TTC549 (cell line): ENCODE data around the gene MYBPC2.

Source experiments
- FAIRE-seq: peaks from 2 replicates; lab custom pipeline; 2012; peaks lifted over from hg19 to GRCh38; lab: Jason Lieb, UNC

Gene MYBPC2

DNA sequence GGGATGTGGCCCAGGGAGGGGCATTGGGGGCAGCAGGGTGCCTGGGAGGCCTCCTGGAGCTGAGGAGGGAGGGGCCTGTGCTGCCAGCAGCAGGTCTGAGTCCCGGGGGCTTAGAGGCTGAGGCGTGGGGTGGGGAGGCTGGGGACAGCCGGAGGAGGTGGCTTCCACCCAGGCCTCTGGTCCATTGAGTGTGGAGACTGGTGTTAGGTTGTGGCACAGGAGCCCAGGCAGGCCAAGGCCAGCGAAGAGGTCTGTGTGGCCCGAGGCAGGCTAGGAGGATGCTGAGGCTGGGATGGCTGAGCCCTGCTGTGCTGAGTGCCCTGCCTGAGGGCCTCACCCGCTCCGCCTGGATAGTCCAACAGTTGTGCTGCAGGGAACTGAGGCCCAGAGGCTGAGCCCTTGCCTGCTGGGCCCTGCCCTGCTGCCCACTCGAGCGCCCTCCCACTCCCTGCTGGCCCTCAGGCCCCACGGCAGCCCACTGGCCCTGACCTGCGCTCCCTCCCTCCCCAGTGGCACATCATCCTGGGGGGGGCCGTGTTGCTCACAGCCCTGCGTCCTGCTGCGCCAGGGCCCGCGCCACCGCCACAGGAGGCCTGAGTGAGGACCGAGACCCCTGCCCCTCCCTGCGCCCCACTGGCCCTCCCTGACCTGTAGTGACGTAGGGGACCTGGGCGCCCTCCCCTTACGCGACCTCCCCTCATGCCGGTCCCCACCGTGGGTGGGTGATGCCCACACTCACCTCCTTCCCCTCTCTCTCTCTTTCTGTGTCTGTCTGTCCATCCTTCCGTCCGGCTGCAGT is 48.9 kb downstream of the MYBPC2 start:
- FAIRE-seq: no peak

DNA sequence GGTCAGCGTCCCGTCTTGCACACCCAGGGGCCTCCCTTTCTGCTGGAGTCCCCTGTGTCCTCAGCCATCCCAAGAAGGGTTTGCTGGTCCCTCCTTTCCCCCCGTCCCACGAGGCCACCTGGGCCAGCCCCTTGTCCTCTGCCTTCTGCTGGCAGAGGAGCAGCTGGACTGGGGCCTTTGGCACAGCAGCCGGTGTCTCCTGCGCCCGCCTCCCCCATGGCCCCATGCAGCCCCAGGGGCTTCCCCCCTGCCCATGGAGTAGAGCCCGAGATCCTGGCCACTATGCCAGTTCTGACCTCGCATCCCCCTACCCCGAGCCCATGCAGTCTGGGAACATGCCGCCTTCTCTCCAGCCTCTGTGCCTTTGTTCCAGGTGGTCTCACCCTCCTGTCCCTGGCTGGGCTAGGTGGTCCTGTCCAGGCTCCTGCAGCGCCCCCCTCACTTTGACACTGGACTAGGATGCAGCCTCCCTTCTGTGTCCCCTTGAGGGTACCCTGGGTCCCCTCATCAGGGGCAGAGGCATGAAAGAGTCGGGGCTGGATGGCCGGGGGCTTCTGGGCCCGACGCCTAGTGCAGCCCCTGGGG is 49.7 kb downstream of the MYBPC2 start:
- no peak for FAIRE-seq

DNA sequence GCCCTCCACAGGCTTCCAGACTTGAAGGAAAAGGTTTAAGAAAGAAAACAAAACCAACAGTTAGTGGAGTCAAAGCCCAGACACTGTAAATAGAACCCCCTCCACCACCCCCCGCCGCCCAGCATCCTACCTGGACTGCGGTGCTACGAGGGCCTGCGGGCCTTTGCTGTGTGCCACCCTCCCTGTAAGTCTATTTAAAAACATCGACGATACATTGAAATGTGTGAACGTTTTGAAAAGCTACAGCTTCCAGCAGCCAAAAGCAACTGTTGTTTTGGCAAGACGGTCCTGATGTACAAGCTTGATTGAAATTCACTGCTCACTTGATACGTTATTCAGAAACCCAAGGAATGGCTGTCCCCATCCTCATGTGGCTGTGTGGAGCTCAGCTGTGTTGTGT is 50.2 kb downstream of the MYBPC2 start:
- no peak for FAIRE-seq

DNA sequence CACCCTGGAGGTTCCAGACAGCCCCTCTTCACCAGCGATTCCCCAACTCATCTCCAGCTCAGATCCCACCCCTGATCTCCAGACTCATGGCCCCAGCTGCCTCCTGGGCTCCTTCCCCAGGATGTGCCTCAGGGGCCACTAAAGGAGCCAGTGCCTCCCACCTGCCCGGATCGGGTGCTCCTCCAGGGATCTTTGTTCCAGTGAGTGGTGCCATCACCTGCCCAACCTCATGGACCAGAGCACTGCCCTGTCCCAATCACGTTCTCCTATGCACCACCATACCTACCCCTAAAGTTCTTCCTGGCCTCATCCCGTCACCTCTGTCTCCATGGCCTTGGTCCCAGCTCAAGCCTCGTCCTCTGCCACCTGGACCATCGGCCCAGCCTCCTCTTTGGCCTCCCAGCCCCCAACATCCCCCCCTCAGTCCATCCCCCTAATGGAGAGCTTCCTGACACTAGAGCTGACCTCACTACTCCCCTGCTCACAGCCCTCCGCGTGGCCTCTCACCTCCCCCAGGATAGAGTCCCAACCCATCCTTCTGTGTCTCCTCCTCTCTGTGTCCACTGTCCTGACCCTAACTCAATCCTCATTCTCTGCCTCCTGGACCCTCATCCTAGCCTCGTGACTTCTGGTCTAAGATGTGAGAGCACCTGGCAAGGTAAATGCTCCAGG is 52.7 kb downstream of the MYBPC2 start:
- no peak for FAIRE-seq

DNA sequence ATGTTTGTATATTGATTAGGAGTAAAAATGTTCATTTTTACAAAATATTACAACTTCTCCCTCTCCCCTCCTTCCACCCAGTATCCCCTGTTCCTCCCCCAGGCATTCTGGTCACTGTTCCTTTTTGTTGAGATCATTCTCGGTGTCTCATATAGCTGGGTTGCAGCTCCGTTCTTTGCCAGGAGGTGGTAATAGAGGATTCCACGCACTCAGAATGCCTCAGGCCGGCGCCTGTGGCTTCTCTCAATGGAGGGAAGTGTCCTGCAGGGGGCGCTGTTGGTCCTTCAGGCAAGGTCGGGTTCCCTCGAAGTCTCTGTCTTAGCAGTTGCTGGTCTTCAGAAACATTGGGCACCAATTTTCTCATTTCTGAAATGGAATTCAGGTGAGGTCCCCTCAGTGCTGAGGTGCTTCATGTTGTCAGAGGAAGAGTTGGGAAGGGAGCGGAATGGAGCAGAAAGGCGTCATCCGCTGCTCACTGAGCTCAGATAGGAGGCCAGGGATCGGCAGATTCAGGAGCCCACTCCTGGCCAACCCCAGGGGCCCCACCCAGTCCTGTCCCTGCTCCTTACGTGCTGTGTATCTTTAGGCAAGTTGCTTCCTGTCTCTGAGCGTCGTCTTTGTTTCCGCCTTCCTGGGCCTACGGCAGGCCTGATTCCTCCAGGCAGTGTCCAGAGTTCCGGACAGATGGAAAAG is 54.3 kb downstream of the MYBPC2 start:
- no peak for FAIRE-seq

DNA sequence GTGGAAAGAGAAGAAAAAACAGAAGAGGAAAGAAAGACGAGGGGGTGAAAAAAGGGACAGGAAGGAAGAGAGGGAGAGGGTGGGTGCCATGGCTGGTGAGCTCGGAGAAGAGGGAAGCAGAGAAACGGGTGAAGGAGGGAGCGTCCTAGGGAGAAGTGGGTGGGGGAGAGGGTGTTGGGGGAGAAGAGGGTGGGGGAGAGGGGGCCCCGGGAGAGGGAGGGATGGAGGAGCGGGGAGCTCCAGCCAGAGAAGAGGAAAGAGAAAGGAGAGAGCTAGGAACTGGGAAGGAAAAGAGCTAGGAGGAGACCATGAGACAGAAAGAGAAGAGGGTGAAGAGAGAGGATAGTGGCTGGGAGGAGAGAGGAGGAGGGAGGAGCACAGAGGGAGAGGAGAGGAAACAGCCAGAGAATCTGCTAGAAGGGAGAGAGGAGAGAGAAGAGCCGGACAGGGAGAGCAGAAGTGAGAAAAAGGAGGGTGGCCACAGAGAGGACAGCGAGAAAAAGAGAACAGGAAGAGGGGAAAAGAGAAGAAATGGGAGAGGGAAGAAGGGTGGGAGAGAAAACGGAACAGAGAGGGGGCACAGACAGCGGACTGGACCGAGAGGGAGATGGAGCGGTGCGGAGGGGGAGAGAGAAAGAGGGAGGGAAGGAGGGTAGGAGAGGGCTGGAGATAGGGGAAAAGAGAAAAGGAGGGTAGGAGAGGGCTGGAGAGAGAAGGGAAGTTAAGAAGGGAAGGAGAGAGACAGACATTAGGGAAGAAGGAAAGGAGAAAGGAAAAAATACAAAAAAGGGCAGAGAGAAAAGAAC is 55.9 kb downstream of the MYBPC2 start:
- no peak for FAIRE-seq

DNA sequence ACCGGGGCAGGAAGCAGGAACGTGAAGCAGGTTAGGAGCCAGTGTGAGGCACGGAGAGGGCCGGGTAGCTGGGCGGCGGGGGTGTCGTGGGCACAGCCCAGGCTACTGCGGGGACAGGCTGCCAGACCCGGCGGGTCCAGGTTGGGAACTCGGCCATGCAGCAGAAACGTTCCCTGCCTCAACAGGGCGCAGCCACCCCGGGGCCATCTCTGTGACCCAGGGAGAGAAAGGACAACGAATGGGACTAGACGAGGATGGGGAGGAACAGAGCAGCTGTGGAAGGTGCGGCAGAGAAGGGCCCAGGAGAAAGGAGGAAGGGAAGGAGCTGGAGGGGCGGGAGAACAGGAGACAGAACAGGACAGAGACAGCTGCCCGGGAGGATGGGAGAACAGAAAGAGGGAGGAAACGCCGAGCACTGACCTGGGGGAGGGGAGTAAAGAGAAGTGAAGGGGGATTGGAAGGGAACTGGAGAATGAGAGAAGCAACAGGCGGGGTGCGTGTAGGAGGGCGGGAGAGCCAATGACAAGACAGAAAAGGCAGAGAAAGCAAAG is 56.8 kb downstream of the MYBPC2 start:
- FAIRE-seq: no peak

DNA sequence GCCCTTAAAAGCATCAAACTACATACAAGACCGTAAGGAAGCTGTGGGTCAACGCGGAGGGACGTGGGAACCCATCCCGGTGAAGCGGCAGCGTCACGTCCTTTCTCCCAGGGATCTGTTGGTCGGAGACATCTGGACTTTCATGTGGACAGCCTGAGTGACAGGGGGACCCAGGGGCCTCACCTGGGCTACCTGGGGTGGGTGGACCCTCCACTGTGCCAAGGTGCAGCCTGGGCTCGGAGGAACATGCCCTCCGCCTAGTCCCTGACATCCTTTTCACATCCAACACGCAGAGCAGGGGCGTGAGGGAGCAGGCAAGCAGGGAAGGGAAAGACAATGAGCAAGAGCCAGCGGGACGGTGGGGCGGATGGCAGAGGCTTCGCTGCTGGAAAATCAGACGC is 57.7 kb downstream of the MYBPC2 start:
- no peak for FAIRE-seq

DNA sequence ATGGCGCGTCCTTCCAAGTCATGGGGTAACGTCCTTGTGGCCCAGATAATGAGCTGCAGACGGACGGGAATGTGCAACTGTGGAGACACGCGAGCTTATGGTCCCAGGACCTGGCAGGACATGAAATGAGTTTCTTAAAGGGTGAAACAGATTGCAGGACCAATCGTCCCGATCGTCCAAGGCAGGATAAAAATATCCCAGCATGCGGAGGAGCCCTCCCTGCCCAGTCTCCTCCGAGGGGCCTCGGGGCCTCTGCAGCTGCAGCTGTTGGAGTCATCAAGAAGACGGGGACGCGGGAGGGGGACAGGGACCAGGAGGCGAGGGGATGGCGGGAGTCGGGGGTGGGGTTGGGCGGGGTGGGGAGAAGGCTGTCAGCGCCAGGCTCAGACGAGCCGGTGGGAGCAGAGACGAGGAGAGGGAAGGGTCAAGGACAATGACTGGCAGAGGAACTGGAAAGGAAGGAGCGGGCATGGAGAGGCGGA is 58.3 kb downstream of the MYBPC2 start:
- FAIRE-seq: no peak

DNA sequence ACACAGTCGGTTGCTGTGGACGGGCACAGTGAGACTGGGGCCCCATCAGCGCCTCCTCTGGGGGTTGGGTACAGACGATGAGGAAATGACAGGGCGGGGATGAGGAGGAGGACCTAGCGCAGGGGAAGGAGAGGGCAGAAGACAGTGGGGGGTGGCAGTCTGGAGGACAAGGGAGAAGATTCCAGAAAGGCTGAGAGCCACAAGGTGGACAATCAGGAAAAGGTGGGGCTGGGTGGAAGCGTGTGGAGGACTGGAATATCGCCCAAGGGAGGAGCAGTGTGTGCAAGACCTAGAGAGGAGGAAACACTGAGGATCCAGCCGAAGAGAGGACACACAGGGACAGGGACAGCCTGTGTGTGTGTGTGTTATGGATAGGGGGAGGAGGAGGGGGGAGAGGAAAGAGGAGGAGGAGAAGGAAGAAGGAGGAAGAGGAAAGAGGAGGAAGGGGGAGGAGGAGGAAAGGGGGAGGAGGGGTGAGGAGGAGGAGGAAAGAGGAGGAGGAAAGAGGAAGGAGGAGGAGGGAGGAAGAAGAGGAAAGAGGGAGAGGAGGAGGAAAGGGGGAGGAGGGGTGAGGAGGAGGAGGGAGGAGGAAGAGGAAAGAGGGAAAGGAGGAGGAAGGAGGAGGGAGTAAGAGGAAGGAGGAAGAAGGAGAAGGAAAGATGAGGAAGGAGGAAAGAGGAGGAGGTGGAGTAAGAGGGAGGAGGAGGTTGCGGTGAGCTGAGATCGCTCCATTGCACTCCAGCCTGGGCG is 59.8 kb downstream of the MYBPC2 start:
- no peak for FAIRE-seq

DNA sequence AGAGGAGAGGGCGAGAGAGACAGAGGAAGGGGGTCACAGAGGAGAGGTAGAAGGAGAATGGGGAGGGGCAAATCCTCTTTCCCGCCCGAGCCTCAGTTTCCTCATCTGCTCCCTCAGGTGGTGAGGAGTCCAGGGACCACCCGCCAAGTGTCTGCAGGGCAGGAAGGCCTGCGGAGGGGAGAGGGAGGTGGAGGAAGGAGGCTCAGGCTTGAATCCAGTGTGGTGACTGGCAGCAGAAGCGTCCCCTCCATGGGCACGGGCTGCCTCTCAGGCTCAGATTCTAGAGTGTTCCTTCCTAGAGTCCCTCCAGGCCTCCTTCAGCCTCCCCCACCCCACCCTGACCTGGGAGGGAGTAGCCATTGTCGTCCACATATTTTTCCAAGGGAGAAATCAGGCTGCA is 60.5 kb downstream of the MYBPC2 start:
- FAIRE-seq: no peak

DNA sequence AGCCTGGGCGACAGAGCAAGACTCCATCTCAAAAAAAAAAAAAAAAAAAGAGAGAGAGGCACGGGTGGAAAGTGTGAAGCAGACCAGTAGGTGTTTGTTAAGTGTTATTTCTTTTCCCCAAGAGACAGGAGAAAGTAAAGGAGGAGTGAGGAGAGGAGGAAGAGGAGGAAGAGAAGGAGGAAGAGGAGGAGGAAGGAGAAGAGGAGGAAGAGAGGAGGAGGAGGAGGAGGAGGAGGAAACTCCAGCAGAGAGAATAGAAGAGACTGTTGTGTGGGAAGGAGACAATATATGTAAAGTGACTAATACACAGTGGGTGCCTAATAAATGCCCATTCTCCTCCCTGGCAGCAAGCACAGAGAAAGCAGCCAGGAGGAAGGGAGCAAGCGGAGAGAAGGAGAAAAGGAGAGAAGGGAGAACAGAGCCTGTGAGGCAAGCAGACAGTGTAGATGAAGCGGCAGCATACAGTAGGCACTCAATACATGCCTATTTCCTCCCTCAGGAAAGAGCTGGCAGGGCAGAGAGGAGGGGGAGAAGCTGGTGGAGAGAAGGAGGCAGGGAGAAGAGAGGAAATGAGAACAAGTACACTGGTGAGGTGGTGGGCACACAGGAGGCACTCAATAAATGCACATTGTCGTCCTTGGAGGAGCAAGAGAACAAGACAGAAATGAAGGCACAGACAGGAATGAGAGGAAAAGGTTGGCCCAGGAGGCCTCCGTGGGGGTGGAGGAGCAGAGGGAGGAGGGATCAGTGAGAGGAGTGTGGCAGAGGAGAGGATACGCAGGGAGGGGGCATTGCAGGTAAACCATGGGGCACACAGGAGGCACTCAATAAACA is 61.7 kb downstream of the MYBPC2 start:
- no peak for FAIRE-seq

DNA sequence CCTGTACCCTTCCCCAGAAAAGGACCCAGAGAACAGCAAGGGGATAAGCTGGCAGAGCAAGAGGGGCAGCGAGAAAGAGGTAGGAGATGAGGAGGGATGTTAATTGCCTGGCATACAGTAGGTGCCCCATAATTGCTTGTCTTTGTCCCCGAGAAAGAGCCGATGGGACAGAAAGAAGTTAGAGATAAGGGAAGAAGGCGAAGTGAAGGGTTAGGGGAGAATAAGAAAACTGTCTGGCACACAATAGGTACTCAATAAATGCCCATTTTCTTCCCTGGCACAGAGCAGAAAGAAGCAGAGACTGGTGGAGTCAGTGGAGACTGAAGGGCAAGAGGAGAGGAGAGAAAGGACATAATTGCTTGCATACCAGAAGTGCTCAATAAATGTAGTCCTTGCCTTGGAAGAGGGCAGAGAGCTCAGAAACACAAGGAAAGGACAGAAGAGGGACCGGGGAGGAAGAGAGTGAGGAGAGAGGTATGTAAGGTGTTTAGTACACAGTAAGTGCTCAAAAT is 62.4 kb downstream of the MYBPC2 start:
- FAIRE-seq: no peak

DNA sequence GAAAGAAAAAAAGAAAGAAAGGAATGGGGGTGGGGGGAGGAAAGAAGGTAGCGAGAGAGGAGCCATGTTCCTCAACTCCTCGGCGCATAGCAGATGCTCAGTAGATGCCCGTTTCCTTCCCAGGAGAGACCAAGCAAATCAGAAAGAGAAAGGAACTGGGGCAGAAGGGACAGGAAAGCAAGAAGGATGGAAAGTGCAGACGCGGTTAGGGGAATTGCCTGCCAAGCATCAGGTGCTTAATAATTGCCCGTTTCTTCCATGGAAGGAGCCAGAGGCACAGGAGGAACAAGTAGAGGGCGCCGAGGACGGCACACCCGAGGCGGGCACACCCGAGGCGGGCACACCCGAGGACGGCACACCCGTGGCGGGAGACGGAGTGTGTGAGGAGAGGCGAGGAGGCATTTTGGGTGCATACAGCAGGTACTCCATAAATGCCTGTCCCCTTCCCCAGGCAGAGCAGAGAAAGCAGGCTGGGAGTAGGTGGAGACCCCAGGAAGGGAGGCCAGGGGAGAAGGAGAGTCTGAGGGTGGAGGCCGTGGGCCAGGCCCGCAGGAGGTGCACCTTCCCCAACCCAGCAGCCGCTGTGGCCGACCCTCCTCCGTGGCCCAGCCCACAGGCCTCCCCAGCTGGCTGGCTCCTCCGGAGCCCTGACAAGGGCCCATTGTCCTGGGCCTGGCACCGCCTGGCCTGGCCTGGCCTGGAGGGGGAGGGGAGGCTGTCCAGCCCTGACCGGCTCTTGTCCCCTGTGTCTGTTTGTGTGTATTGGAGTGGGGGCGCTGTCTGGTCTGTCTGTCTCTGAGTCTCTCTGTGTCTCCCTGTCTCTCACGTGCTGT is 63.7 kb downstream of the MYBPC2 start:
- FAIRE-seq: no peak

DNA sequence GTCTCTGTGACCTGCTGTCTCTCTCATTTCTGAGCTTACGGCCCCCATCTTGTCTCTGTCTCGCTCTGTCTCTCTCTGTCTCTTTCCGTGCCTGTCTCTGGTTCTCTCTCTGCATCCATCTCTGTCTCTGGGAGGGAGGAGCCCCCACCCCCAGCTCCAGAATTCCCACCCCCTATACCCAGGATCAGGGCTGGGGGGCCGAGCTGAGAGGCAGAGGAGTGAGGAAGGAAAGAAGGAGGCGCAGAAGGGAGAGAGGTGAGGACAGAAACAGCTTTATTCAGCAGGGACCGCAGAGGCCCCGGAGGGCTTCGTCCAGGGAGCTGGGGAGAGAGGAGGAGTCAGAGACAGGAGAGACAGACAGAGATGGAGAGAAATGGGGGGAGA is 64.3 kb downstream of the MYBPC2 start:
- no peak for FAIRE-seq

DNA sequence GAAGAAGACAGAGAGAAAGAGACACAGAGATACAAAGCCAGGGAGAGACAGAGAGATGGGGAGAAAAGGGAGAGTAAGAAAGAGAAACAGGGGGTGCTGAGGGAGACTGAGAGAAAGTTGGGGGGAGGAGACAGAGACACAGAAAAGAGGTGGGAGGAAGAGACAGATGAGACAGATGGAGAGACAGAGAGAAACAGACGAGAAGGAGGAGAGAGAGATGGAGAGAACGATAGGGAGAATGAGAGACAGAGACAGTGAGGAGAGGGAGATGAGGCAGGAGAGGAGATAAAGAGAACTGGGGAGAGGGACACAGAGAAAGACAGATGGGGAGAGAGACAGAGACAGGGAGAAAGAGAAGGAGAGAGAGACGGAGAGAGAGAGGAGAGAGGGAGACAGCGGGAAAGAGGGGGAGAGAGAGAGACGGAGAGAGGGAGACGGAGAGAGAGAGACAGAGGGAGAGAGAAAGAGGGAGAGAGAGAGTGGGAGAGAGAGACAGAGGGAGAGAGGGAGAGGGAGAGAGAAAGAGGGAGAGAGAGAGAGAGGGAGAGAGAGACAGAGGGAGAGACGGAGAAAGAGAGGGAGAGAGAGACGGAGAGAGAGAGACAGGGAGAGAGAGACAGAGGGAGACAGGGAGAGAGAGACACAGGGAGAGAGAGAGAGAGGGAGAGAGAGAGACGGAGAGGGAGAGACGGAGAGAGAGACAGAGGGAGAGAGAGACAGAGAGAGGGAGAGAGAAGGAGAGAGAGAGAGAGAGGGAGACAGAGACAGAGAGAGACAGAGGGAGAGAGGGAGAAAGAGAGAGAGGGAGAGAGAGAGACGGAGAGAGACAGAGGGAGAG is 65.7 kb downstream of the MYBPC2 start:
- no peak for FAIRE-seq

DNA sequence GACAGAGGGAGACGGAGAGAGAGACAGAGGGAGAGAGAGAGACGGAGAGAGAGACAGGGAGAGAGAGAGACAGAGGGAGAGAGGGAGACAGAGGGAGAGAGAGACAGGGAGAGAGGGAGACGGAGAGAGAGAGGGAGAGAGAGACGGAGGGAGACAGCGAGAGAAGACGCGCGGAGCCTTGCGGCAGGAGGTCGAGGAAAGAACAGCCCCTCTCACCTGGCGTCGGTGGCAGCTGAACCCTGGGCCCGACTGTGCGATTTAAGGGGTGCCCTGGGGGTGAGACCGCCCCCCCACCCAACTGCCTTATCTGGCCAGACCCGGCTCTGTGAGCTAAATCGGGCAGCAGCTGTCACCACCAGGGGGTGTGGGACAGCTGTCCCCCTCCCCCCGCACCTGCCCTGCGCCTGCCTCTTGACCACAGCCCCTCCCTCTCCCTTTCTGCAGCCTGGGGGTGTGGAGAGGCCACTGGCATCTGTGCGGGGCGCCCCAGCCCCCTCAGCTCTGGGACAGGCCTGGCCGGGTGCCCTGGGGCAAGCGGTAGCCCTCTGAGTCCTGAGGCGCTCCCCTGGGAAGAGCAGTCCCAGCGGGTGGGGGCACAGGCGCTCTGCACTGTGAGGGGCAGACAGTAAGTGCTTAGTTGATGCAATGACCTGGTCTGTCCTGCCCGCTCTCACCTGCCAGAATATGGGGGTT is 67.5 kb downstream of the MYBPC2 start:
- no peak for FAIRE-seq
